Peyer's patch (tissue), 4 donors: ENCODE results near the gene NANOS3. TPM values are rescaled to one million over a fixed set of nuclear protein-coding genes. Genes with fewer than 3 reads are reported as not detected.

Experiments used
- DNase-seq, 3 donors: peaks; one replicate each; pipeline ENCODE4 v3.0.0-alpha.2; 2017 to 2019
- H3K27ac ChIP-seq, 4 donors: fragments of 200-600 bp; sonication (generic); one replicate each; pipeline ENCODE4 v1.5.1; 2016 to 2019
- H3K27me3 ChIP-seq, 2 donors: fragments of 200-600 bp; sonication (generic); one replicate each; pipeline ENCODE4 v1.5.1; 2019
- H3K36me3 ChIP-seq, 3 donors: fragments of 200-600 bp; sonication (generic); one replicate each; pipeline ENCODE4 v1.5.1; 2016 to 2019
- H3K4me1 ChIP-seq, 4 donors: fragments of 200-600 bp; sonication (generic); one replicate each; pipeline ENCODE4 v1.5.1; 2016 to 2019
- H3K4me3 ChIP-seq, 4 donors: fragments of 200-600 bp; sonication (generic); 1 replicate in 3 of 4; 2 replicates in 1 of 4; pipeline ENCODE4 v1.5.1; 2016 to 2019; ENCODE audit warnings: mild to moderate bottlenecking in 1 of 4
- H3K9me3 ChIP-seq, 4 donors: fragments of 200-600 bp; sonication (generic); one replicate each; pipeline ENCODE4 v1.5.1; 2016 to 2019; ENCODE audit warnings: mild to moderate bottlenecking in 1 of 4
- CTCF ChIP-seq, 6 experiments: fragments of 450-650 bp in 4 of 6; fragments of 200-600 bp in 2 of 6; sonication (generic) in 1 of 6; IDR thresholded peaks; one replicate each; pipeline ENCODE4 v1.5.1; 2017 to 2019; ENCODE audit warnings: antibody characterized with exemption in 6 of 6, mild to moderate bottlenecking in 3 of 6, moderate library complexity in 1 of 6
- POLR2A ChIP-seq, 2 donors: fragments of 450-650 bp; IDR thresholded peaks; one replicate each; pipeline ENCODE4 v1.5.1; 2017; ENCODE audit warnings: antibody characterized with exemption in 2 of 2, mild to moderate bottlenecking in 2 of 2, moderate library complexity in 2 of 2
- total RNA-seq, 4 donors: library from RNA; depleted of rRNA; stranded (reverse); fragments of >200 nt; gene quantifications; one replicate each; pipeline ENCODE4 v1.1.0, GENCODE V29; 2016

NANOS3 gene
- total RNA-seq, 4 donors from 2014 or later: not detected

- peak; percentile 81 to 92 (median 83) for DNase-seq
- Histone ChIP-seq H3K4me1 (peaks cover 3 to 81% (median 32%) of the 10 kb centered on the region in 4 donors), H3K4me3 (peak overlapping the region; percentile 91 to 98 (median 92)), H3K27me3 (no peaks in the 10 kb centered on the region), H3K9me3 (no peaks in the 10 kb centered on the region), H3K27ac (peak overlapping the region; percentile 97 to 99 (median 98)), H3K36me3 (peaks cover 0 to 27% (median 0%) of the 10 kb centered on the region in 3 donors)
- TF ChIP-seq POLR2A (IDR thresholded peaks at IDR 0.05) (peak; percentile 30 to 57), CTCF (IDR thresholded peaks at IDR 0.05) (peak in 2 of 6 experiments; percentile 15)
Measured at GRCh38 chr19:13839130-13839937, 37.6 kb upstream of the NANOS3 start.

- Histone ChIP-seq H3K4me3 (peak overlapping the region; percentile 91 to 98 (median 92)), H3K27ac (peak overlapping the region; percentile 97 to 99 (median 98)), H3K9me3 (no peaks in the 10 kb centered on the region), H3K27me3 (no peaks in the 10 kb centered on the region), H3K4me1 (peaks cover 3 to 77% (median 31%) of the 10 kb centered on the region in 4 donors), H3K36me3 (peaks cover 0 to 21% (median 0%) of the 10 kb centered on the region in 3 donors)
- DNase-seq: no peak
- no peak for TF ChIP-seq POLR2A (IDR thresholded peaks at IDR 0.05)
- peak in 1 of 6 experiments; percentile 3 for TF ChIP-seq CTCF (IDR thresholded peaks at IDR 0.05)
Measured at GRCh38 chr19:13839938-13840304, 37.0 kb upstream of the NANOS3 start.

DNA sequence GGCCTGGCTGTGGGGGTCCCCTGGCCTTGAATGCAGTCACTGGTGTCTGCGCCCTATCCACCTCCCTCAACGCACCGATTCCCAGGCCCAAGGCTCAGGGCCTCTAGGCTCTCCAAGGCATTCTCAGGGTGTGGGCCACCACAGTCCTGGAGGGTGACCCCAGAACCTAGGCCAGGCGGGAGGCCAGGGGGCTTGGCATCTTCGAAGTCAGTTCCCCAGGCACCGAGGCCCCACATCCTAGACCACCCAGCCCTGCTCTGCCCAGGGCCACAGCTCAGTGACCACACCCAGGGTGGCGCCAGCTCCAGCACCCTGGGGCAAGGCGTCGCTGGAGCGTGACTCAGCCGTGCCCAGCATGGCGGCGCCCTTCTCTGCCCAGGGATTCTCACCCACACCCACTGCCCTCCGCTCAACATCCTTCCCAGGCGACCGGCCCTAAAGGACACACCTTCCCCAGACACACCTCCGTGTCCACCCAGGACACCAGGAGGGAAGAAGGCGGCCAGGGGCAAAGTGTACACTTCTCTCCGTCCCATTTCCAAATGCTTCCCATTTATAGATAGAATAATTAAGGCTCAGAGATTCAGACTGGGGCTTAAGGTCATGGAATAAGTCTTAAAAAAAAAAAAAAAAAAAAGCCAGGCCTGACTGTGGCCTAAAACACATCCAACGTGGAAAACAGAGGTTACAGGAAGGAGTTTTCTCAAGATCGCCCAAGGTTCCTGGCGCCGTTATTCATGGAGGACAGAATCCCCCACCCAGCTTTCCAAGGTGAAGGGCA is 36.4 kb upstream of the NANOS3 start:
- H3K27me3 ChIP-seq: no peaks in the 10 kb centered on the region
- H3K27ac ChIP-seq: peak overlapping the region; percentile 97 to 99 (median 98)
- peak overlapping the region; percentile 91 to 98 (median 92) for H3K4me3 ChIP-seq
- peaks cover 0 to 17% (median 0%) of the 10 kb centered on the region in 3 donors for H3K36me3 ChIP-seq
- no peaks in the 10 kb centered on the region for H3K9me3 ChIP-seq
- peaks cover 3 to 72% (median 31%) of the 10 kb centered on the region in 4 donors for H3K4me1 ChIP-seq
- DNase-seq: peak; percentile 44 to 95 (median 92)
- TF ChIP-seq POLR2A (IDR thresholded peaks at IDR 0.05) (peak; percentile 74 to 76), CTCF (IDR thresholded peaks at IDR 0.05) (no peak)

GRCh38 chr19:13841086-13841961 is 35.6 kb upstream of the NANOS3 start:
- Histone ChIP-seq H3K27me3 (no peaks in the 10 kb centered on the region), H3K9me3 (no peaks in the 10 kb centered on the region), H3K4me1 (peaks cover 3 to 69% (median 35%) of the 10 kb centered on the region in 4 donors), H3K4me3 (peak overlapping the region; percentile 91 to 98 (median 92)), H3K36me3 (peaks cover 0 to 9% (median 0%) of the 10 kb centered on the region in 3 donors), H3K27ac (peak overlapping the region; percentile 97 to 99 (median 98))
- TF ChIP-seq POLR2A (IDR thresholded peaks at IDR 0.05) (peak; percentile 73 to 77), CTCF (IDR thresholded peaks at IDR 0.05) (no peak)
- DNase-seq: peak in 2 of 3 donors; percentile 87 to 88

GRCh38 chr19:13841962-13842290 is 35.0 kb upstream of the NANOS3 start:
- no peak for DNase-seq
- no peaks in the 10 kb centered on the region for H3K27me3 ChIP-seq
- peaks cover 0 to 4% (median 0%) of the 10 kb centered on the region in 3 donors for H3K36me3 ChIP-seq
- TF ChIP-seq CTCF (IDR thresholded peaks at IDR 0.05): no peak
- no peak for TF ChIP-seq POLR2A (IDR thresholded peaks at IDR 0.05)
- H3K4me1 ChIP-seq: peaks cover 7 to 69% (median 38%) of the 10 kb centered on the region in 4 donors
- peak overlapping the region; percentile 97 to 99 (median 98) for H3K27ac ChIP-seq
- peak overlapping the region; percentile 91 to 98 (median 92) for H3K4me3 ChIP-seq
- H3K9me3 ChIP-seq: no peaks in the 10 kb centered on the region
